Measurements from ENCODE around the gene PDXP.
"Not testable (repeated sequence)": the region's sequence is repeated elsewhere in the genome, so short reads cannot be mapped to it uniquely, and the experiment has no call there.

PDXP gene

DNA sequence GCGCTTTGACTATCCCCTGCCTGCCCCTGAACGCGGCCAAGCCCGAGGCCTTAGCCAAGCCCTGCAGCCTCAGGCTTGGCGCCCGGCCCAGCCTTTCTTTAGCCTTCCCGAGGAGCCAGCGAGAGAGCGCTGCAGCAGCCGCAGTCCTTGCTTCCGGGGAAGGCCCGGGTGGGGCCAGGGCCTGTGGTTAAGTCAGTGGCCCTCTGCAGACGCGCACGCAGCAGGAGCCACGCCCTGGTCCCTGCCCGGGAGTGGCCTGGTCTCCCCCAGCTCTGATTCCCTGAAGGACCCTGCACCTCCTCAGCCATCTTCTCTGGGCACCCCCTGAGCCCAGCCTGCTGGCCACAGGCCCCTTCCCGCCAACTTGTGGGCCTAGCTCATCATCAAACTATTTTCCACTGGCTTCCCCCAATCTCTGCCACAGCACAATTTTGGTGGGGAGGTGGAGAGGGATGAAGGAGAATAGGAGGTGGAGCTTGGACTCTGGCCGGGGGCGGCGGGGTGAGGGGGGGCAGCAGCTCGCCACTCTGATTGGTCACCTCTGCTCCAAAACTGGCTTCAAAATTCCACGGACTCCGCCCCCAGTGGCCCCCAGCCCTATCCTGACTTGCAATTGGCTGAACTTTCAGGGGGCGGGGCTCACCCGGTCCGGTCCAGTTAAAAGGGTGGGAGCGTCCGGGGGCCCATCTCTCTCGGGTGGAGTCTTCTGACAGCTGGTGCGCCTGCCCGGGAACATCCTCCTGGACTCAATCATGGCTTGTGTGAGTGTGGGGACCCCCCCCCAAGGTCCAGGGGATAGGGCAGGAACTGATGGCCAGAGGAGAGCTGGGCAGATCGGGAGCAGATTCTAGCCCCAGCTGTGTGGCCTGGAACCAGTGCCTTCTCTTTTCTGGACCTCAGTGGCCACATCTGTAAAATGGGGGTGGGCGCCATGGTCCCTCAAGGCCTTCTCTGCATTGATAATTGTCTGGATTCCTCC lies 16.7 kb downstream of the PDXP start, which contains the start of gene LGALS1:
LGALS1 (plus strand) TSS at position 686 of the 979 bp plus-strand sequence; CDS start at position 753, 67 bp downstream.
- no peak for DNase-seq (ENCODE audit: low read depth)

DNA sequence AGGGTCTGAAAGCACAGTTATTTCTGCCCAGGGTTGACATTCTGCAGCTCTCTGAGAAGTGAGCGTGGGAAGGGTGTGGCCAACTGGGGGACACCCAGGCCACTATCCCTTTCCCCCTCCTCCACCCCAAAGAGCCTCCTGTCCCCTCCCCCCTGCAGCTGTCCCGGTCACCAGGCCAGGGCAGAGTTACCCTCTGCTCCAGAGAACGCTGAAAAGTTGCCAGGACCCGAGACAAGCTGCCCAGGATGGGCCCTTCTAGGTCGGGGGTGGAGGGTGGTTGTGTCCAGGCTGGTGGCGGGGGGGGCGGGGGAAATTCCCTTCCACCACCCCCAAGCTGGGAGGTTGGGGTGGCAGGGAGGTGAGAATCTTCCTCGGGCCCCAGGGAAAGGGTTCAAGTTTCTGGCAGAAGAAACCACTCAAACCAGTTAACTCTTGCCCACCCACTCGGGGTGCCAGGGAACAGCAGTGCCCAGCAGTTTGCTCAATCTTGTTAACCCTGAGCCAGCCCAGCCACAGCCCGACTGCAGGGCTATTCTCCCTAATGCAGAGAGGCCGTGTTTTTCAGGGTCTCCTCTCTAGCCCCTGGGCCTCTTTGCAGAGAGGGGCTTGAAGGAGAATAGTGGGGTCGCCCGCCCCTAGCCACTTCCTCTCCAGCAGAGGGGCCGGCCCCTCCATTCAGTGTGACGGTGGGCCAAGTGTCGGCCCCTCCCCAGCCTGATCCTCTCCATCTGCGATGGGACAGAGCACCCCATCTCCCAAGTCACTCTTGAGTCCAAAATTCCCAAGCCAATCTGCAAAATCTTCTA lies 17.6 kb downstream of the PDXP start:
- no peak for DNase-seq (ENCODE audit: low read depth)

- DNase-seq (ENCODE audit: low read depth) = peak; percentile 94
Observed at GRCh38 chr22:37676736-37677492, 18.4 kb downstream of the PDXP start.

DNA sequence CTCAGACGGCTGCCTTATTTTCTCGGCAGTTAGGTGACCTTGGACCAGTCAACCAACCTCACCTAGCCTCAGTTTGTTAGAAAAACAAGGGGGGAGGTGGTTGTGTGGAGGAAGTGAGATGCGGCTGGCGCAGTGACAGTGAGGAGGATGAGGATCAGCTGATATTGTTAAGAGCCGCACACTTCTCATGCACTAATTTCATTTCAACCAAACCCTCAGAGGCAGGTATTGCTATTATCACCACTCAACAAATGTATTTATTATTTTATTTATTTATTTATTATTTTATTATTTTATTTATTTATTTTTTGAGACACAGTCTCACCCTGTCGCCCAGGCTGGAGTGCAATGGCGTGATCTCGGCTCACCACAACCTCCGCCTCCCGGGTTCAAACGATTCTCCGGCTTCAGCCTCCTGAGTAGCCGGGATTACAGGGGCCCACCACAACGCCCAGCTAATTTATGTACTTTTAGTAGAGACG lies 19.0 kb downstream of the PDXP start:
- no peak for DNase-seq (ENCODE audit: low read depth)

DNA sequence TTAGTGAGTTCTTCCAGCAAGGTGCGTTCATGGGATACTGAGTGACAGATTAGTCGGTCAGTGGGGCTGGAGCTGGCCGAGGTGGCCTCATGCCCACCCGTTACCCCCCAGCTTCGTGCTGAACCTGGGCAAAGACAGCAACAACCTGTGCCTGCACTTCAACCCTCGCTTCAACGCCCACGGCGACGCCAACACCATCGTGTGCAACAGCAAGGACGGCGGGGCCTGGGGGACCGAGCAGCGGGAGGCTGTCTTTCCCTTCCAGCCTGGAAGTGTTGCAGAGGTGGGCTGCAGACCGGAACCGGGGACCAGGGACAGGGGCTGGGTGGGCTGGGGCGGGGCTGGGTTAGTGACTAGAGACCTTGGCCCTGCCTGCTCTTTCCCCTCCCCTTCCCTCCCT lies 19.8 kb downstream of the PDXP start:
- DNase-seq (ENCODE audit: low read depth) = no peak

- DNase-seq (ENCODE audit: low read depth) = no peak
Observed at GRCh38 chr22:37679670-37680069, 21.1 kb downstream of the PDXP start.

GRCh38 chr22:37680191-37680851 lies 21.8 kb downstream of the PDXP start:
- DNase-seq (ENCODE audit: low read depth) = no peak

DNA sequence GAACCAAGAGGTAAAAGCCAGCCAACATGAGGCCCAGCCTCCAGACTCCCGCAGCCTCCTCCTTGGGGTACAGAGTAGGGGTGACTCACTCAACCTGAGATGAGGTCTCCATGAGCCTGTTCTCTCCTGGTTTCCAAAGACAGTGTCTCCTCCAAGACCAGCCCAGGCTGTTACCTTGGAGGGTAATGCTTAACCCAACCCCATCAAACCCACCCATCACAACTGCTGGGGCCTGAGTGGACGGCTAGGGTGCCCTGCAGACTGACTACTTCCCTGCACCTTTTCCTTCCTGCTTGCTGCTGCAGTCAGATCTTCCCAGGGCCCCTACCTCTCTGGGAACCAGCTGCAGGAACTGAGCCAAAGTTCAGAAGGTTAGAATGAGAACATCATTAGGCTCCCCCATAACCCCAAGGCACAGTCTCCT lies 22.5 kb downstream of the PDXP start:
- DNase-seq (ENCODE audit: low read depth) = no peak

DNA sequence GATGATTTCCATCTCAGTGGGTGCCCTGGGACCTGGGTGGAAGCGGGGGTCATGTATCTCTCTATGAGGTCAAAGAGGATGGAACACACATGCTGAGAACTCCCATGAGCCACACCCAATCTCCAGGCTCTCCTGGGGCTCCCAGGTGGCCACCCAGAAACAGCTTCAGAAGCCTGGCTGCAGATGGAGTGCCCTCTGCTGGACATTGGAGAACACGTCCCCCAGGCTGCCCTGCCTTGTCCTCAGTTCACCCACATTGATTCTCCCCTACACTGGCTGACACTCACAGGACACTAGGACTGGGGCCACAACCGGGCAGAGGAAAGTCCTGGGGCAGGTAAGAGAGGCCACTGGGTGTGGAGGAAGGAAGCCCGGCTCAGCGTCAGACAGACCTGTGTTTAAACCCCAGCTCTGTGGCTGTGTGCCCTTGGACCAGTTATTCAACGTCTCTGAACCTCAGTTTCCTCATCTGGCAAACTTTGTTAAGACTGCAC lies 23.1 kb downstream of the PDXP start:
- DNase-seq (ENCODE audit: low read depth) = peak; percentile 65

DNA sequence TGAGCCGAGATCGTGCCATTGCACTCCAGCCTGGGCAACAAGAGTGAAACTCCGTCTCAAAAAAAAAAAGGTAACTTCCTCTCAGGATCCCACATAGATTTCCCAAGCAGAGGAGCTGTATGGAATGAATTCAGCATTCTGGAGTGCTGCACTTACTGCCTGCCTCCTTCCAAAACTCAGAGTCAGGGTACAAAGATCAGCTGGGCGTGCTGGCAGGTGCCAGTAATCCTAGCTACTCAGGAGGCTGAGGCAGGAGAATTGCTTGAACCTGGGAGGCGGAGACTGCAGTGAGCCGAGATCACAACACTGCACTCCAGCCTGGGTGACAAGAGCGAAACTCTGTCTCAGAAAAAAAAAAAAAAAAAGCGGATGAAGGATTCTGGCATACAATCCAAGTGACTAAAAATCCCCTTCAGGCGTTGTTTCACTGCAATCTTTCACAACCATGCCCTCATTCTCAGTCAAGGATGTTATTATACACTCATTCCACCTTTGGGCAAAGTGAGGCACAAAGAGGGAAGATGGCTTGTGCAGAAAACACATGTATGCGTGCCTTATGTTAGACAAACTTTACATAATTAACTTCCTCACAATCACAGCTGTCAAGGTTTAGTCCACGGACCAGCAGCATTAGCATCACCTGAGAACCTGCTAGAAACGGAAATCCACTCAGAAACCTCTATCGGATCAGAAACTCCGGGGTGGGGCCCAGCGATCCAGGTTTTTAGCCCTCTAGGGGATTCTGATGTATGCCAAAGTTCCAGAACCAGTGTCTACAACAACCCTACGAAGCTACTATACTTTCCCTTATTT lies 26.5 kb downstream of the PDXP start:
- no peak for DNase-seq (ENCODE audit: low read depth)

DNA sequence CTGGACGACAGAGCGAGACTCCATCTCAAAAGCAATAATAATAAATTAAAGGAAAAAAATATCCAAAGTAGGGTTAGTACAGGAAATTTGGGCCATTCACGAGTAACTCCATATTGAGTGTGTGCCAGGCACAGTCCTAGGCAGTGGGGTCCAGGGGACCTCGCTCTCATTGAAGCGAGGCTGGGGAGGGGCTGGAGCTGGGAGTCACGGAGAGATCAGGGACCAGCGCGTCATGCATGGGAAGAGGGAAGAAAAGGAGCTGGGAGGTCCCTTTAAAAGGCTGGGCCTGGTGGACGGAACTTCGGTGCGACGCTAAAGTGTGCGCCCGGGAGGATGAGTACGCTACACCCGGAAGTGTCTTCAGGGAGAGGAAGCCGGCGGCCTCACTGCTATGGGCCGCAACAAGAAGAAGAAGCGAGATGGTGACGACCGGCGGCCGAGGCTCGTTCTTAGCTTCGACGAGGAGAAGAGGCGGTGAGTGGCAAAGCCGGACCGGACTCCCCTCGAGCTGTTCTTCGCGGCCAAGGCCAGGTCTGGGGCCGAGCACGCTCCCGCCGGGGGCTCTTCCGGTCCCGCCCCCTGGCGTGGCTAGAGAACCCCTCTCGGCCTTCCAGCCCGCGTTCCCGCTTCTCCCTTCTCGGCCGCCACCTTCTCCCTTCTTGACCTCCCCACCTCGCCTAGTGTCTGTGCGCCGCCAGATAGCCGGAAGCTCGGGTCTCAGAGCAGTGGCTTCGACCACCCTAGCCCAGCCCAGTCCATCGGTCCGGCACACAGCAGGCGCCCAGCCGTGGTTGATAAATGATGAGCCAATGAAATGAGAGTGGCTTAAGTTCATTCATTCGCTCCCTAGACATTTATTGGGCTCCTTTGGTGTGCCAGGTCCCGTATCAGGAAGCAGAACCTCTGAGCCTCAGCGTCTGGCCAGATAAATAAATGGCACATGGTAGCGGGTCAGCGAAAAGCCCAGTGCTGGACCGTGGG lies 27.8 kb downstream of the PDXP start, which contains the start of gene NOL12:
NOL12 (plus strand) TSS at position 342 of the 981 bp plus-strand sequence; CDS start at position 392, 50 bp downstream.
- DNase-seq (ENCODE audit: low read depth) = peak; percentile 63

DNA sequence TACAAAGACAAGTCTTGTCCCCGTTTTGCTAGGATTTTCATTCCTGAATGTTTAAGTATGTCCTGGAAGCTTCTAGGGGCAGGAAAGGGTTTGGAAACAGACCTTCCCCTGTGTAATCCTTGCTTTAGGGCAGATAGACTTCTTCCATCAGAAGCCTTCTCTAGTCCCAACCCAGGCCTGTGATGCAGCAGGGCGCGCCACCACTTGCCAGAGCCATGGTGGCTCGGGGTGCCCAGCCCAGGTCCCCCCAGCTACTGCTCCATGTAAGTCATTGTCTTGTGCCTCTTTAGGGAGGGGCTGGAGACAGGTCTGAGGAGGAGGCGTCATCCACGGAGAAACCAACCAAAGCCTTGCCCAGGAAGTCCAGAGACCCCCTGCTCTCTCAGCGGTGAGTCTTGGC lies 31.9 kb downstream of the PDXP start:
- DNase-seq (ENCODE audit: low read depth) = no peak

DNA sequence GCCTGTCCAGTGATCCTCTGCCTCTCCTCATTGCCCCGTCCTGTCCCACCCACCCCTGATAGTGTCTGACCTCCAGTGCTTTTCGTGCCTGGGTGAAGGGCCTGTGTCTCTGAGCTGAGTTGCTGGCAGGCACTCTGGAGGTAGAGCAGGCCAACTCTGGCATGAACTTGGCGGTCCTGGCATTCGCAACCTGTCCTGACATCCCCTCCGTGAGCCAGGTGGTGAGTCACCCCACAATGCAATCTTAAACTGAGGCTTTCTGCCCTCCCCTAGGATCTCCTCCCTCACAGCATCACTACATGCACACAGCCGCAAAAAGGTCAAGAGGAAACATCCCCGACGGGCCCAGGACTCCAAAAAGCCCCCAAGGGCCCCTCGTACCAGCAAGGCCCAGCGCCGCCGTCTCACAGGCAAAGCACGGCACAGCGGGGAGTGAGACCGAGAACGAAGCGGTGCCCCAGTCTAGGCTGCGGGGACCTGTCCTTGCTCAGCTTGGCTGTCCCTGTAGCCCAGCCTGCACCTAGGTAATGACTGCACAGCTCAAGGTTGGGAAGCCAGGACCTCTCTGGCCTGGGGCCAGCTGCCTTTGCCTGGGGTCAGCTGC lies 32.5 kb downstream of the PDXP start:
- no peak for DNase-seq (ENCODE audit: low read depth)

GRCh38 chr22:37692627-37693285 lies 34.2 kb downstream of the PDXP start:
- no peak for DNase-seq (ENCODE audit: low read depth)

- not testable (repeated sequence) for DNase-seq (ENCODE audit: low read depth)
Observed at GRCh38 chr22:37694131-37694530, 35.6 kb downstream of the PDXP start.

DNA sequence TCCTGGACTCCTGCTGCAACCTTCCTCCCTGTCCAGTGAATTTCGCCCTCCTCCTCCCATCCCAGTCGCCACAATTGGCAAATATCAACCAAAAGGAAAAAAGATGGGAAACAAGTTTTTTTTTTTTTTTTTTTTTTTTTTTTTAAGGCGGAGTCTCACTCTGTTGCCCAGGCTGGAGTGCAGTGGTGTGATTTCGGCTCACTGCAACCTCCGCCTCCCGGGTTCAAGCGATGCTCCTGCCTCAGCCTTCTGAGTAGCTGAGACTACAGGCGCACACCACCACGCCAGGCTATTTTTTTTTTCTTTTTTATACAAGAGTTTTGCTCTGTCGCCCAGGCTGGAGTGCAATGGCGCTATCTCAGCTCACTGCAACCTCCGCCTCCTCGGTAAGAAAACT lies 37.7 kb downstream of the PDXP start:
- not testable (repeated sequence) for DNase-seq (ENCODE audit: low read depth)

DNA sequence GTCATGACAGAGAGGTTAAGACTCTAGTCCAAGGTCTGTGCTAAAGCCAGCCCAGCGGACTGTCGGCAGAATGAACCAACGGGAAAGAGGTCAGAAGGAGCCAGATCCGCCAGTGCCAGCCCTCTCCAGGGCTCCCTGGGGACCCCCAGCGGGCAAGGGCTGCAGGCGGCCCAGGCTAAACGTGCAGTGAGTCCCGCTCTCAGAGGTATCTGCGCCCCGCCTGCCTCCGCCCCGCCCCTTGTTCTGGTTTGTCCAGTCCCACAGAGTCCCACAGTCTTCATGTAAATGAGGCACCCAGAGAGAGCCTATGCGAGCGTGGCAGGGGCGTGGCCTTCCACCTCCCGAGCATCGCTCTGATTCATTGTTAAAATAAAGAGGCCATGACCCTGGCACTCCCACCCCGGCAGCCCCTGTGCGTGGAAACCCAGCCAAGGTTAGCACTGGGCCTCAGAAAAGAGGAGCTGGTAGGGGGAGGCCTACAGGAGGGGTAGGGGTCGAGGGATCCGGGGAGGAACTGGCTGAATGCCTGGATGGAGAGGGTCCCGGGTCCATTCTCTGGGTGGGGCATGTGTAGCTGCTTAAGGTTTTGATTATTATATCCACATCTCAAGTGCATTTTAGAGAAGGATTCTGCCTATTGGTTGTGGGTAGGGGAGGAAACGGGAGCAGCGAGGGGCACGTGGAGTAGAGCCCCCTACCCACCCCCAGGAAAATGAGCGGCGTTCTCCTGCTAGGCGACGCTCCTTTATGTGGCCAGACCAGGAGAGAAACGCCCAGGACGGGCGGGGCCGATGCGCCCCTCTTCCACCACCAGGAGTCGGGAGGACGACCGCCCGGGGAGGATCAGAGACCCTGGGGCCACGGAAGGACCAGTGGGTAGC lies 38.4 kb downstream of the PDXP start, which contains the start of gene TRIOBP:
TRIOBP (plus strand) TSS at position 392 of the 881 bp plus-strand sequence. CDS start 4,318 bp downstream, outside the sequence.
- peak; percentile 76 for DNase-seq (ENCODE audit: low read depth)
